Stimulated activated naive CD8-positive, alpha-beta T cell treated with anti-CD3 and anti-CD28 coated beads, Interleukin-15, amount 100 ng/mL, for 72 hours (primary cell): ENCODE measurements around the gene ZMAT5.

ENCODE experiments used
- ATAC-seq: fragments of 150-1000 bp; cut with Tn5 transposase; 2 replicates; pipeline ENCODE4 v1.10.0; 2021; ENCODE audit warnings: mild to moderate bottlenecking, moderate library complexity
- DNase-seq, 2 donors: peaks; one replicate each; pipeline ENCODE4 v3.0.0; 2021 to 2022
- H3K27ac Mint-ChIP-seq, 2 donors: one replicate each; pipeline ENCODE4 v1.8.0; 2022; ENCODE audit warnings: mild to moderate bottlenecking in 2 of 2, mixed read lengths in 2 of 2, moderate library complexity in 2 of 2
- H3K27me3 Mint-ChIP-seq: one replicate; pipeline ENCODE4 v1.8.0; 2022; ENCODE audit warnings: mixed read lengths
- H3K4me1 Mint-ChIP-seq: one replicate; pipeline ENCODE4 v1.8.0; 2022; ENCODE audit warnings: mild to moderate bottlenecking, mixed read lengths
- H3K4me3 Mint-ChIP-seq, 2 donors: one replicate each; pipeline ENCODE4 v1.8.0; 2022; ENCODE audit warnings: mild to moderate bottlenecking in 2 of 2, mixed read lengths in 2 of 2, moderate library complexity in 1 of 2
- H3K9me3 Mint-ChIP-seq, 2 donors: one replicate each; pipeline ENCODE4 v1.8.0; 2022; ENCODE audit warnings: mixed read lengths in 2 of 2

ZMAT5 gene

GRCh38 chr22:29750029-29750428, 16.8 kb downstream of the ZMAT5 start:
- no peak for DNase-seq
- H3K4me3 Mint-ChIP-seq: no peak overlapping the region
- H3K27ac Mint-ChIP-seq: no peak overlapping the region
- no peak for ATAC-seq
- peaks cover 20% of the 10 kb centered on the region for H3K4me1 Mint-ChIP-seq
- no peaks in the 10 kb centered on the region for H3K9me3 Mint-ChIP-seq
- H3K27me3 Mint-ChIP-seq: no peaks in the 10 kb centered on the region

- no peak for DNase-seq
- no peaks in the 10 kb centered on the region for H3K27me3 Mint-ChIP-seq
- no peak for ATAC-seq
- H3K4me3 Mint-ChIP-seq: no peak overlapping the region
- peaks cover 20% of the 10 kb centered on the region for H3K4me1 Mint-ChIP-seq
- no peaks in the 10 kb centered on the region for H3K9me3 Mint-ChIP-seq
- H3K27ac Mint-ChIP-seq: peak overlapping the region in 1 of 2 donors; percentile 21
Measured at GRCh38 chr22:29748248-29748893, 18.4 kb downstream of the ZMAT5 start.

- no peaks in the 10 kb centered on the region for H3K27me3 Mint-ChIP-seq
- ATAC-seq: no peak
Measured at GRCh38 chr22:29747832-29748231, 19.0 kb downstream of the ZMAT5 start.

GRCh38 chr22:29744902-29745301, 21.9 kb downstream of the ZMAT5 start:
- Mint-ChIP-seq H3K27me3 (no peaks in the 10 kb centered on the region), H3K4me1 (peaks cover 6% of the 10 kb centered on the region), H3K9me3 (no peaks in the 10 kb centered on the region), H3K27ac (no peak overlapping the region), H3K4me3 (no peak overlapping the region)
- DNase-seq (no peak), ATAC-seq (no peak)

More at GRCh38 chr22:29747832-29748231, 19.0 kb downstream of the ZMAT5 start:
- no peak overlapping the region for H3K4me3 Mint-ChIP-seq
- H3K9me3 Mint-ChIP-seq: no peaks in the 10 kb centered on the region
- no peak for DNase-seq
- H3K27ac Mint-ChIP-seq: peak overlapping the region; percentile 21 to 91
- H3K4me1 Mint-ChIP-seq: peaks cover 20% of the 10 kb centered on the region

- peaks cover 6% of the 10 kb centered on the region for H3K4me1 Mint-ChIP-seq
- H3K9me3 Mint-ChIP-seq: no peaks in the 10 kb centered on the region
Measured at GRCh38 chr22:29742326-29742725, 24.5 kb downstream of the ZMAT5 start.

GRCh38 chr22:29741926-29742325, 24.9 kb downstream of the ZMAT5 start:
- no peak for ATAC-seq
- H3K4me3 Mint-ChIP-seq: no peak overlapping the region
- no peak overlapping the region for H3K27ac Mint-ChIP-seq

More at GRCh38 chr22:29742326-29742725, 24.5 kb downstream of the ZMAT5 start:
- no peak for ATAC-seq
- Mint-ChIP-seq H3K4me3 (no peak overlapping the region), H3K27ac (no peak overlapping the region), H3K27me3 (no peaks in the 10 kb centered on the region)
- DNase-seq: no peak

GRCh38 chr22:29740216-29740615, 26.6 kb downstream of the ZMAT5 start:
- Mint-ChIP-seq H3K9me3 (no peaks in the 10 kb centered on the region), H3K4me3 (no peak overlapping the region), H3K27ac (peak overlapping the region in 1 of 2 donors; percentile 83), H3K27me3 (no peaks in the 10 kb centered on the region), H3K4me1 (peaks cover 6% of the 10 kb centered on the region)
- ATAC-seq (no peak), DNase-seq (no peak)

More at GRCh38 chr22:29741926-29742325, 24.9 kb downstream of the ZMAT5 start:
- Mint-ChIP-seq H3K4me1 (peaks cover 6% of the 10 kb centered on the region), H3K9me3 (no peaks in the 10 kb centered on the region), H3K27me3 (no peaks in the 10 kb centered on the region)
- no peak for DNase-seq

- no peak for DNase-seq
- no peak overlapping the region for H3K27ac Mint-ChIP-seq
- H3K4me1 Mint-ChIP-seq: peaks cover 6% of the 10 kb centered on the region
- no peak overlapping the region for H3K4me3 Mint-ChIP-seq
- no peak for ATAC-seq
- H3K9me3 Mint-ChIP-seq: no peaks in the 10 kb centered on the region
- H3K27me3 Mint-ChIP-seq: no peaks in the 10 kb centered on the region
Measured at GRCh38 chr22:29739346-29739875, 27.4 kb downstream of the ZMAT5 start.

GRCh38 chr22:29738118-29738815, 28.5 kb downstream of the ZMAT5 start:
- Mint-ChIP-seq H3K27me3 (no peaks in the 10 kb centered on the region), H3K9me3 (no peaks in the 10 kb centered on the region), H3K4me1 (peaks cover 6% of the 10 kb centered on the region), H3K27ac (no peak overlapping the region), H3K4me3 (no peak overlapping the region)
- ATAC-seq (no peak), DNase-seq (no peak)

- peaks cover 5% of the 10 kb centered on the region for H3K4me1 Mint-ChIP-seq
- H3K27me3 Mint-ChIP-seq: no peaks in the 10 kb centered on the region
- H3K9me3 Mint-ChIP-seq: no peaks in the 10 kb centered on the region
- ATAC-seq: no peak
- DNase-seq: no peak
- no peak overlapping the region for H3K27ac Mint-ChIP-seq
- no peak overlapping the region for H3K4me3 Mint-ChIP-seq
Measured at GRCh38 chr22:29737251-29738117, 29.3 kb downstream of the ZMAT5 start.

GRCh38 chr22:29735416-29735815, 31.4 kb downstream of the ZMAT5 start:
- no peak for ATAC-seq
- no peak for DNase-seq
- H3K27me3 Mint-ChIP-seq: no peaks in the 10 kb centered on the region
- no peak overlapping the region for H3K27ac Mint-ChIP-seq
- no peaks in the 10 kb centered on the region for H3K4me1 Mint-ChIP-seq
- H3K9me3 Mint-ChIP-seq: no peaks in the 10 kb centered on the region
- no peak overlapping the region for H3K4me3 Mint-ChIP-seq

- H3K27ac Mint-ChIP-seq: no peak overlapping the region
Measured at GRCh38 chr22:29734838-29735237, 32.0 kb downstream of the ZMAT5 start.

GRCh38 chr22:29734406-29734805, 32.4 kb downstream of the ZMAT5 start:
- Mint-ChIP-seq H3K27me3 (no peaks in the 10 kb centered on the region), H3K4me1 (no peaks in the 10 kb centered on the region), H3K27ac (no peak overlapping the region), H3K4me3 (no peak overlapping the region), H3K9me3 (no peaks in the 10 kb centered on the region)
- no peak for ATAC-seq
- no peak for DNase-seq

More at GRCh38 chr22:29734838-29735237, 32.0 kb downstream of the ZMAT5 start:
- no peaks in the 10 kb centered on the region for H3K9me3 Mint-ChIP-seq
- no peaks in the 10 kb centered on the region for H3K27me3 Mint-ChIP-seq
- H3K4me3 Mint-ChIP-seq: no peak overlapping the region
- ATAC-seq: no peak
- no peaks in the 10 kb centered on the region for H3K4me1 Mint-ChIP-seq
- no peak for DNase-seq

GRCh38 chr22:29733362-29734201, 33.2 kb downstream of the ZMAT5 start:
- ATAC-seq: no peak
- H3K27ac Mint-ChIP-seq: peak overlapping the region in 1 of 2 donors; percentile 44
- H3K27me3 Mint-ChIP-seq: no peaks in the 10 kb centered on the region
- no peak for DNase-seq
- H3K4me3 Mint-ChIP-seq: no peak overlapping the region
- H3K9me3 Mint-ChIP-seq: no peaks in the 10 kb centered on the region
- H3K4me1 Mint-ChIP-seq: no peaks in the 10 kb centered on the region

GRCh38 chr22:29732883-29733282, 33.9 kb downstream of the ZMAT5 start:
- H3K4me1 Mint-ChIP-seq: no peaks in the 10 kb centered on the region
- ATAC-seq (no peak), DNase-seq (no peak)
- no peaks in the 10 kb centered on the region for H3K9me3 Mint-ChIP-seq
- H3K27ac Mint-ChIP-seq: no peak overlapping the region
- H3K27me3 Mint-ChIP-seq: no peaks in the 10 kb centered on the region
- H3K4me3 Mint-ChIP-seq: no peak overlapping the region
